Activated CD4-positive, alpha-beta T cell treated with anti-CD3 and anti-CD28 coated beads, Interleukin-2, amount 50 U/mL, for 4 hours (primary cell): ENCODE data around the gene RUFY1.
A peak's percentile ranks its signal among the peaks of the same experiment; 100 is the strongest.

ENCODE experiments used
- DNase-seq, 2 experiments: peaks; one replicate each; pipeline ENCODE4 v3.0.0-alpha.2; 2020

The RUFY1 gene

GRCh38 chr5:179606071-179606909 is 55.9 kb downstream of the RUFY1 start:
- DNase-seq, result no peak

GRCh38 chr5:179606910-179607159 is 56.5 kb downstream of the RUFY1 start:
- no peak for DNase-seq

- no peak for DNase-seq
Observed at GRCh38 chr5:179607160-179607931, 57.0 kb downstream of the RUFY1 start.

GRCh38 chr5:179608131-179608581 is 57.8 kb downstream of the RUFY1 start:
- DNase-seq, result peak in 1 of 2 experiments; percentile 21

- DNase-seq, result no peak
Observed at GRCh38 chr5:179609834-179610108, 59.4 kb downstream of the RUFY1 start.

- DNase-seq, result no peak
Observed at GRCh38 chr5:179610109-179610902, 60.0 kb downstream of the RUFY1 start.

DNA sequence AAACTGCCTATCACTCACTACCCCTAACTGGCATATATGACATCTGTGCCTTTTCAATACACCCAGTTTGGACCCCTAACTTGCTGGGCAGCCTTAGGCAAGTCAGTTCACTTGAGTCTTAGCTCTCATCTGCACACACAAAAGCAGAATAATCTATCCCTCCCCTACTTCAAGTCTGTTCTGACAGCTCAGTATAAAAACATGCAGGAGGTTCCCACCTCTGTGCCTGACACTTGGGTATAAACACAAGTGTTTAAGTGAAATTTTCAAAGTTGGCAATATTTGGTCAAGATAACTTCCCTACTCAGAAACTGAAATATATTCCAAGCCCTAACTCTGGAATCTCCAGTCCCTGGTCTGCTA is 60.5 kb downstream of the RUFY1 start:
- no peak for DNase-seq

DNA sequence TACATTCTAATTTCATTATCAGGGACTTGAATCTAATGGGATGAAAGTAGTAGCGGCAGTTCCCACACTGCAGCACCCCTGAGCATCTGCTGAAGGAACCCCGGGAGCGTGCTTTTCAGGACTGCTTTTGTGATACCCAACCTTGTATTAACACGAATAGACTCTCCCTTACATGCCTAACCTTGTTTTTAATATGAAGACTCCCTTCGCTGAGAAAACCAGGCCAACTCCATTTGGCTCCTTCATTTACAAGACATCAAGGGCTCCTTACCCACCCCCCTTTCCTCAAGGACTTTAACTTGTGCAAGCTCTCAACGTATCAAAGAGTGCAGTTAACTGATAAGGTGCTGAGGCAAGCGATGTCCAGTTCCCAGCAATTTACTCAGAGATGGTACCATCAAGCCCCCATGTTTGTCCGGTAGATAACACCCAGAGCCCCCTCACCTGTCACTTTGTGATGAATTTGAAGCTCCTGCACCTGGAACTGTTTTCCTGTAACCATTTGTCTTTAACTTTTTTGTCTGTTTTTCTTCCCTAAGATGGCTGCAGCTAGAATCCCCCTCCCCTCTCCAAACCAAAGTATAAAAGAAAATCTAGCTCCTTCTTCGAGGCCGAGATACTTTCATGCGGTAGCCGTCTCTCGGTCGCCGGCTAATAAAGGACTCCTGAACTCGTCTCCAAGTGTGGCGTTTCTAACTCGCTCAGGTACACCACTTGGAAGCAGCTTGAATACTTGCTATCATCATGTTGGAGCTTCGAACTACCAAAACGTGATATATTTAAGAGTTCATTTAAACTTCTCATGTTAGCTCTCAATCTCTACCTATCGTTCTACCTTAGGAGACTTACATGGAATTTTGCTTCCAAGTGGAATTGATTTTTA is 62.5 kb downstream of the RUFY1 start:
- DNase-seq, result no peak

GRCh38 chr5:179613460-179614071 is 63.2 kb downstream of the RUFY1 start:
- no peak for DNase-seq

DNA sequence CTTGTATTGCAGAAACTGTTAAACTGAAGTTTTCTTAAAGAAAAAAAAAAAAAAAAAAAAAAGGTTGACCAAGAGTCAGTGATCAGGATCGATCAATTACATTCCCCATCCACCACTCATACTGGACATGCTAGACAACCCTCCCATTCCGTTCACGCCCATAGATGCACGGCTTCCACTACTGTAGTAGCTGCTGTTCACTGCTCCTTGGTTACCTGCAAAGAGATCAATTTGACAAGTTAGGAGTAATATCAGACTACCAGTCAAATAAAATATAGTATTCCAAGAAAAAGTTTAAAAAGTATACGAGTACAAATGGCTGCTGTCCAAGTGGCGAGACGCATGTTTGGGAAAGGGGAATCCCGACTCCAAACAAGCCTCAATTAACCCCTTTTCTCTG is 64.4 kb downstream of the RUFY1 start:
- DNase-seq, result no peak

DNA sequence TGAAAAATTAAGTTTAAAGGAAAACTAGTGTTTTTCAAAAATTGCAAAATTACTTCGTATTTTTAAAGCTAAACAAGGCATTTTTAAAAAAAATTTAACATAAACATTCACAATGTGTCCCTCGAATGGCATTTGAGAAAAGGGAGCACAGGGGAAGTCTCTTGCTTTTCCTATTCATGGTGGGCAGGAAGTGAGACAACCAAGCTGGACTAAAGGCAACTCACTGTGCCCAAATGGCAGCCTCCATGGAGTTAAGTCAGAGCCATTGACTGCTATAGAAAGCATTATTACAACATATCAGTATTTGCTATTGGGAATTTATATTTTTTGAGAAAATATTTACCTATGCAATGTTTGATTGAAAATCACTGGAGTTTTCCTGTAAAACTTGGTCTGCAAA is 64.8 kb downstream of the RUFY1 start:
- DNase-seq, result no peak

GRCh38 chr5:179616002-179616594 is 65.7 kb downstream of the RUFY1 start:
- no peak for DNase-seq

DNA sequence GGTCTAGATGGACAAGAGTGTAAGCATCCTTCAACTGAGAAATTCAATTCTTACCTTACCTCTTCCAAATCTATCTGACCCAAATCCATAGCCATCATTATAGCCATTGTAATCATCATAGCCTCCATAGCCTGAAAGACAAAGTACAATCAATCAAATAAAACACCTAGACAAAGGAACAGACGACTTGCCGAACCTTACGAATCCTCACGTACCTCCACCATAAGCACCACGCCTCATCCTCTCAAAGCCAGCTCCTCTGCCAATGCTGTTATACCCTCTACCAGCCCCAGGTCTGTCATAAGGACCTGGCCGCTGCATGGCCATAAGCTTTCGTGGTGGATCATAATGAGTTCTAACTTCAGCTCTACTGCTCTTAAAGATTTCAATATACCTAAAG is 67.6 kb downstream of the RUFY1 start:
- DNase-seq, result no peak

DNA sequence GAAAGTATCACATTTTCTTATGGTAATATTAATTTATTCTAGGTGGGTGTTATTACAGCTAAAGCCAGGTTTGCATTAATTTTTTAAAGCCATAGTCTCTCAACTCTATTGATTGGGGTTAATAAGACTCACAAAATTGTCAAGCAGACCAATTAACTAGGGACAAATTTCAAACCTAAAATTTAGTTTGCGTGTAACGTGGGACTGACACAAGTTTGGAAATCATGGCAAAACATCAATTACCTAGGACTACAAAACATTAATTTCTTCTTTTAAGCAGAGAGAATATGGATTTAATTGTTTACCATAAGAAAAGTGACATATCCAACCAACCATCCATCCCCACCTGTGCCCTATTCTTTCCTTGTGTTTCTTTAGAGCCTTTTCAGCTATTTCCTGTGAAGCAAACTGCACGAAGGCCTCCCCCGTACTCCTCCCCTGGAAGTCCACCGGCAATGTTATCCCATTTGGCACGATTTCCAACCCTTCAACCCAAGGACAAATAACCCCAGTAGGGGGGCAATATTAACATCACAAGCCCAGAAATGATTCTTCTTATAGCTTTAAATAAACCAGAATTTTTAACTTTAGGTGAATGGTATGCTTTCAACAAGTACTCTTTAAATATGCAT is 68.7 kb downstream of the RUFY1 start:
- DNase-seq, result no peak

DNA sequence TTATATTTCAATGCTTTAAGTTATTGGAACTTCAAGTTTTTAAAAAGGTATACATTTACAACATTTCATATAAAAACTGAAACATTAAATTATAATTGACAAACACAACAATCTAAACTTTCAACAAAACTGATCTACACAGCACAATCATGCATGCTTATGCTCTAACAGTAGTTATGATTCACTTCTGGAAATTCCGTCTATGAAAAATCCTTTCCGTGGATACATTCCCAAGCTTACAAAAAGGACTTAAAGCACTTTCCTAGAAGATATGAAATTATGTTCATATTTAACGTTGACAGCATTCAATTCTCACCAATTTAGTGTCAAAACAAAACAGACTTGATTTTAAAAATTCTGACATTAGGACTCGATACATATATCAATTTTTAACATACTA is 69.4 kb downstream of the RUFY1 start:
- no peak for DNase-seq

- DNase-seq, result no peak
Observed at GRCh38 chr5:179620293-179620692, 69.9 kb downstream of the RUFY1 start.

- DNase-seq, result no peak
Observed at GRCh38 chr5:179620703-179621350, 70.5 kb downstream of the RUFY1 start.

GRCh38 chr5:179621551-179622214 is 71.3 kb downstream of the RUFY1 start:
- DNase-seq, result no peak

DNA sequence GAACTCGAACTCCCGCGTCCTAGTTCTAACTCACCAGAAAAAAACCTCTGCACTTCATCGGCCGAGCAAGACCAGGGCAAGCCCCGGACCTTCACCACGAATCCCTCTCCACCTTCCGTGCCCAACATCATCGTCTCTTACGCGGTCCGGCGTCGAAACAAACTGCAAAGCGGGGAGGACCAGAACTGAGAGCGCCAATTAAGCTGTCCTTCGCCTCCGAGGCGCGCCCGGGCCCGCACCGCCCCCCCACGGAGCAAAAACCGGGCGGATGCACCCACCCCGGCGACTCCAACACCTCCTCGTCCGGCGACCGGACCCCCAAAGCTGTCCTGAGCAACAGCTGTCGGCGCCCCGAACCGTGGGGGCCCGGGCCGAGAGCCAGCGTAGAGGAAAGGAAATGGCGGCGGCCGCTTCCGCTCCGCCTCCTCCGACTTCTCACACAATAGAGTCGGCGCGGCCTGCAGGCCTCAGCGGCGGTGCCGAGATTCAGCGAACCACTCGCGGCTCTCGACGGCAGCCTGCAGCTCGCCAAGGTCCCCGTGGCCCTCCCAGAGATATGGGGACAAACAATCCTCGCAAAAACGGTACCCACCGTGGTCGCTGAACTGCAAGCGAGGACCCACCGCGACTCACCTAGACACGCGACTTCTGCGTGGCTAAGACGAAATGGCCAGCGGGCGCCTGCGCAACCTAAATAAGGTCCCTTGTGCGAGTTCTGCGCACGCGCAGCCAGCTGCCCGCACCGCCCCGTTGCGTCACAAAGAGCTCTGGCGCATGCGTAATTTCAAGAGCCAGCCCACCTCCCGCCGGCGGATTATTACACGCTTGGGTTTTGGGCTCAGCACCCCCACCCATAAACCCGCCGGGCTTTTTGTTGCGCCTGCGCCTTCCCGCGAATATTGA is 72.9 kb downstream of the RUFY1 start, which contains the start of gene HNRNPH1:
Gene HNRNPH1, minus strand, starts transcription at position 669 of the 903 bp plus-strand sequence. Its CDS starts 538 bp downstream, at position 131.
- peak; percentile 97 for DNase-seq
